NT2/D1 (cell line): ENCODE results near the gene SCCPDH.

Source experiments
- DNase-seq: peaks from one replicate; pipeline ENCODE4 v3.0.0-alpha.2; 2011; ENCODE audit warnings: low read depth, low spot score
- H3K27me3 ChIP-seq: 2 replicates; pipeline ENCODE4 v1.6.0; 2011; ENCODE audit warnings: mild to moderate bottlenecking; ENCODE audit not compliant: insufficient read length, insufficient read depth
- H3K36me3 ChIP-seq: 2 replicates; pipeline ENCODE4 v1.6.1; 2011; ENCODE audit warnings: mild to moderate bottlenecking, low read length, mixed read lengths; ENCODE audit not compliant: insufficient read depth, insufficient read length
- H3K4me1 ChIP-seq: 2 replicates; pipeline ENCODE4 v1.5.1; 2011; ENCODE audit not compliant: insufficient read depth, insufficient read length
- H3K4me3 ChIP-seq: 2 replicates; pipeline ENCODE4 v1.5.1; 2011; ENCODE audit warnings: low read depth; ENCODE audit not compliant: insufficient read length
- H3K9ac ChIP-seq: 2 replicates; pipeline ENCODE4 v1.6.0; 2011; ENCODE audit warnings: low read depth; ENCODE audit not compliant: insufficient read length
- H3K9me3 ChIP-seq: 2 replicates; pipeline ENCODE4 v1.5.1; 2011; ENCODE audit warnings: mild to moderate bottlenecking, low read length; ENCODE audit not compliant: insufficient read depth
- SUZ12 ChIP-seq: IDR thresholded peaks from 2 replicates; pipeline ENCODE4 v1.6.1; 2011; ENCODE audit not compliant: insufficient read length, insufficient read depth; ENCODE audit errors: extremely low read depth
- YY1 ChIP-seq: IDR thresholded peaks from 2 replicates; pipeline ENCODE4 v1.6.1; 2011; ENCODE audit not compliant: insufficient read length, insufficient read depth
- ZNF274 ChIP-seq: IDR thresholded peaks from 2 replicates; pipeline ENCODE4 v1.6.1; 2011; ENCODE audit warnings: mild to moderate bottlenecking, low read depth, low read length

SCCPDH gene

GRCh38 chr1:246794048-246794827 is 70.0 kb downstream of the SCCPDH start:
- H3K36me3 ChIP-seq: no peaks in the 10 kb centered on the region
- H3K4me1 ChIP-seq: peaks cover 29% of the 10 kb centered on the region
- no peak for DNase-seq
- no peaks in the 10 kb centered on the region for H3K9me3 ChIP-seq
- no peak for TF ChIP-seq YY1
- no peak for TF ChIP-seq ZNF274
- no peak for TF ChIP-seq SUZ12
- H3K27me3 ChIP-seq: no peaks in the 10 kb centered on the region
- peak overlapping the region; percentile 46 for H3K9ac ChIP-seq
- peak overlapping the region; percentile 10 for H3K4me3 ChIP-seq

GRCh38 chr1:246794828-246795671 is 70.8 kb downstream of the SCCPDH start:
- peaks cover 27% of the 10 kb centered on the region for H3K4me1 ChIP-seq
- H3K27me3 ChIP-seq: no peaks in the 10 kb centered on the region
- H3K9me3 ChIP-seq: no peaks in the 10 kb centered on the region
- H3K4me3 ChIP-seq: no peak overlapping the region
- H3K36me3 ChIP-seq: no peaks in the 10 kb centered on the region
- TF ChIP-seq ZNF274 (no peak), SUZ12 (no peak), YY1 (no peak)
- DNase-seq: peak; percentile 33
- no peak overlapping the region for H3K9ac ChIP-seq

GRCh38 chr1:246795906-246796694 is 71.9 kb downstream of the SCCPDH start:
- no peaks in the 10 kb centered on the region for H3K36me3 ChIP-seq

GRCh38 chr1:246797157-246797556 is 72.9 kb downstream of the SCCPDH start:
- Histone ChIP-seq H3K27me3 (no peaks in the 10 kb centered on the region), H3K9me3 (no peaks in the 10 kb centered on the region), H3K4me3 (no peak overlapping the region), H3K9ac (no peak overlapping the region), H3K36me3 (no peaks in the 10 kb centered on the region), H3K4me1 (peaks cover 27% of the 10 kb centered on the region)
- no peak for TF ChIP-seq ZNF274
- no peak for TF ChIP-seq YY1
- TF ChIP-seq SUZ12: no peak
- no peak for DNase-seq

More at GRCh38 chr1:246795906-246796694, 71.9 kb downstream of the SCCPDH start:
- Histone ChIP-seq H3K9me3 (no peaks in the 10 kb centered on the region), H3K4me3 (no peak overlapping the region), H3K4me1 (peaks cover 27% of the 10 kb centered on the region), H3K9ac (no peak overlapping the region), H3K27me3 (no peaks in the 10 kb centered on the region)
- no peak for TF ChIP-seq ZNF274
- TF ChIP-seq YY1: no peak
- no peak for TF ChIP-seq SUZ12
- no peak for DNase-seq

- TF ChIP-seq YY1: no peak
- TF ChIP-seq SUZ12: no peak
- no peak for TF ChIP-seq ZNF274
- no peaks in the 10 kb centered on the region for H3K36me3 ChIP-seq
- H3K9me3 ChIP-seq: no peaks in the 10 kb centered on the region
- no peak overlapping the region for H3K9ac ChIP-seq
- peaks cover 27% of the 10 kb centered on the region for H3K4me1 ChIP-seq
- no peak overlapping the region for H3K4me3 ChIP-seq
- DNase-seq: no peak
- no peaks in the 10 kb centered on the region for H3K27me3 ChIP-seq
These were observed 73.4 kb downstream of the SCCPDH start for GRCh38 chr1:246797597-246797996.

- DNase-seq: no peak
- H3K9me3 ChIP-seq: no peaks in the 10 kb centered on the region
- H3K4me3 ChIP-seq: no peak overlapping the region
- H3K9ac ChIP-seq: no peak overlapping the region
- no peaks in the 10 kb centered on the region for H3K27me3 ChIP-seq
- H3K4me1 ChIP-seq: peaks cover 25% of the 10 kb centered on the region
- H3K36me3 ChIP-seq: no peaks in the 10 kb centered on the region
- no peak for TF ChIP-seq YY1
These were observed 73.9 kb downstream of the SCCPDH start for GRCh38 chr1:246798107-246798506.
